ENCODE data around the gene AARSD1.

DNA sequence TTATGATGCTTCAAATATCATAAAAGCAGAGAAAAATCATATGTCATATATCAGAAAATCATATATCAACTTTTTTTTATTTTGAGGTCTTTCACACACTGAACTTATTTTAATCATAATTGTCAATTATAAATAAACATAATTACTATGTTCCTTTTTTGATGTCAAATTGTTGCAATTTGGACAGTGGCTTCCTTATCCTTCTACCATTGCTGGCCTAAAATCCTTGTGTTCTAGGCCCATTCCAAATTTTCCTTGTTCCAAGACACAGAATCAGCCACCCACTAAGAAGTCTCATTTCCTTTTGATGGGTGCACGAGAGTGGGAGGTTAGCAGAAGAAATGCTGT, 34.8 kb downstream of the AARSD1 start:
- TF ChIP-seq, protein P1, sequence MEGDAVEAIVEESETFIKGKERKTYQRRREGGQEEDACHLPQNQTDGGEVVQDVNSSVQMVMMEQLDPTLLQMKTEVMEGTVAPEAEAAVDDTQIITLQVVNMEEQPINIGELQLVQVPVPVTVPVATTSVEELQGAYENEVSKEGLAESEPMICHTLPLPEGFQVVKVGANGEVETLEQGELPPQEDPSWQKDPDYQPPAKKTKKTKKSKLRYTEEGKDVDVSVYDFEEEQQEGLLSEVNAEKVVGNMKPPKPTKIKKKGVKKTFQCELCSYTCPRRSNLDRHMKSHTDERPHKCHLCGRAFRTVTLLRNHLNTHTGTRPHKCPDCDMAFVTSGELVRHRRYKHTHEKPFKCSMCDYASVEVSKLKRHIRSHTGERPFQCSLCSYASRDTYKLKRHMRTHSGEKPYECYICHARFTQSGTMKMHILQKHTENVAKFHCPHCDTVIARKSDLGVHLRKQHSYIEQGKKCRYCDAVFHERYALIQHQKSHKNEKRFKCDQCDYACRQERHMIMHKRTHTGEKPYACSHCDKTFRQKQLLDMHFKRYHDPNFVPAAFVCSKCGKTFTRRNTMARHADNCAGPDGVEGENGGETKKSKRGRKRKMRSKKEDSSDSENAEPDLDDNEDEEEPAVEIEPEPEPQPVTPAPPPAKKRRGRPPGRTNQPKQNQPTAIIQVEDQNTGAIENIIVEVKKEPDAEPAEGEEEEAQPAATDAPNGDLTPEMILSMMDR (IDR thresholded peaks at IDR 0.05), result no peak
- TF ChIP-seq POLR2AphosphoS5 (IDR thresholded peaks at IDR 0.05) (no peak), POLR2A (IDR thresholded peaks at IDR 0.05) (no peak), EP300 (IDR thresholded peaks at IDR 0.05) (no peak)
